GM19324 (cell line): Measurements from ENCODE around the gene RNF181.
"Not testable (repeated sequence)": the region's sequence is repeated elsewhere in the genome, so short reads cannot be mapped to it uniquely, and the experiment has no call there.

Experiments used
- ATAC-seq: cut with Tn5 transposase; IDR thresholded peaks from one replicate; pipeline ENCODE4 v1.9.1; 2021; ENCODE audit warnings: mild to moderate bottlenecking, moderate library complexity; ENCODE audit not compliant: unreplicated experiment, low FRiP score

Gene RNF181

DNA sequence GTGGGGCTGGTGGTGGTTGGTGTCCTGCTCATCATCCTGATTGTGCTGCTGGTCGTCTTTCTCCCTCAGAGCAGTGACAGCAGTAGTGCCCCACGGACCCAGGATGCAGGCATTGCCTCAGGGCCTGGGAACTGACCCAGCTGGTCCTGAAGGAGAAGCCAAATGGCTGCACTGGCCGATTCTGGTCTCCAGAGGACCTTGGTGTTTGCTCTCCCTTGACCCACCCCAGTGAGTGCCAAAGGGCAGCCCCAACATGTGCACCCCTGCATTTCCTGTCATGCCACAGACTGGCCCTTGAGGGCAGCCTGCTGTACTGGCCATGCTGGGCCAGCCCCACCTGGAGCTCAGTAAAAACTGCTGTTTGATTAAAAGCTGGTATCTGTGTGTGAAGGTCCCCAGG is 2.5 kb upstream of the RNF181 start:
- no peak for ATAC-seq

DNA sequence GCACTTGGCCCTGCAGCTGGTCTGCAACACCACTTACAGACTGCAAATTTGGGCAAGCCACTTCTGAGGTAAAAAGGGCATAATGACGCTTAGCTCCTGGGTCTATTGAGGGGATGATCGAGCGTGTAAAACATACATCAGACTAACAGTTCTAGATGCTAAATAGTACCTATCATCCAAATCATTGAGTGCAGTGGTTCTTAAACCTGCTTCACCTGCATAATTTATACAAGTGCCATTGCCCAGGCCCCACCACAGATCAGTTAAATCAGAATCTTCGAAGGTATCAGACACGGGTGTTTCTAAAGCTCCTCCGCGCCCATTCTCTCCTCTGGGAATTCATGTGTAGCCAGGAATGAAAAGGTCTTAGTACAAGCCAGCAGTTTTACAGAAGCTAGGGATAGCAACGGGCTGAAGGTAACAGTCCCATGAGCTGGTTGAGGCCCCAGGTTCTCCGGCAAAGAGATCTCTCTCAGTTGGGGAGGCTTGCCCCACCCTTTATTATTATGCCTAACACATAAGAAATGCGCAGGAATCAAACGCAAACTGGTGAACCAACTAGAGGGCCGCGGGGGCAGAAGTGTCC is 737 bp upstream of the RNF181 start:
- no peak for ATAC-seq

DNA sequence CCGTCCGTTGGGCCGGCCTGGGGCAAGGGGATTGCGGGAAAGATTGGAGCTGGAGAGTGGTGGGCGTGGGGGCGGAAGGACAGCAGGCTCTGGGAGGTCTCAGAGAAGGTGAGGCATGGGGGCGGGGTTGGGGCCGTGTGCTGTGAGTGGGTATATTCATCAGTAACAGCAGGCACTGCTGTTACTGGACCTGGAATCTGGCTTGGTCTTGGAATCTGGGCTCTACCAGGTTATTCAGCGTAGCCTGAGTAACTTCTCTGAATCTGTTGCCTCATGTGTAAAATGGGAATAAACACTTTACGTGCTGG is 435 bp downstream of the RNF181 start:
- ATAC-seq: no peak

DNA sequence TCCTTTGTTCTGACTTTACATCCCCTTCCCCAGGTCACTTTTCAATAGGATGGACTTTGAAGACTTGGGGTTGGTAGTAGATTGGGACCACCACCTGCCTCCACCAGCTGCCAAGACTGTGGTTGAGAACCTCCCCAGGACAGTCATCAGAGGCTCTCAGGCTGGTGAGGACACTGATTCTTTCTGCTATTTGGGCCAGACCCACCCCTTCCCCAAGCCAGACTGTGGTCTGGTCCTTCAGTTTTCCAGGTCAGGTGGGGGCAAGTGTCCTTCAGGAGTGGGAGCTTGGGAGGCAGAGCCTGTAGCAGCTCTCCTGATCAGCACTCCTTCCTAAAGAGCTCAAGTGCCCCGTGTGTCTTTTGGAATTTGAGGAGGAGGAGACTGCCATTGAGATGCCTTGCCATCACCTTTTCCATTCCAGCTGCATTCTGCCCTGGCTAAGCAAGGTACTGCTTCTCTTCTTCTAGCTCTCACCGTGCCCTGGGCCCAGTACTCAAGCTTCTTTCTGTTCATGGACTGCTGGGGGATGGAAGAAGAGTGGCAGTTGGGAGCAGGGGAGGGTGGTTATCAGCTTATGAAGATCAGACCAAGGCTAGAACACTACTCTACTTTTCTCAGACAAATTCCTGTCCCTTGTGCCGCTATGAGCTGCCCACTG is 1.1 kb downstream of the RNF181 start:
- ATAC-seq: no peak

GRCh38 chr2:85597241-85597640 is 1.7 kb downstream of the RNF181 start:
- no peak for ATAC-seq

DNA sequence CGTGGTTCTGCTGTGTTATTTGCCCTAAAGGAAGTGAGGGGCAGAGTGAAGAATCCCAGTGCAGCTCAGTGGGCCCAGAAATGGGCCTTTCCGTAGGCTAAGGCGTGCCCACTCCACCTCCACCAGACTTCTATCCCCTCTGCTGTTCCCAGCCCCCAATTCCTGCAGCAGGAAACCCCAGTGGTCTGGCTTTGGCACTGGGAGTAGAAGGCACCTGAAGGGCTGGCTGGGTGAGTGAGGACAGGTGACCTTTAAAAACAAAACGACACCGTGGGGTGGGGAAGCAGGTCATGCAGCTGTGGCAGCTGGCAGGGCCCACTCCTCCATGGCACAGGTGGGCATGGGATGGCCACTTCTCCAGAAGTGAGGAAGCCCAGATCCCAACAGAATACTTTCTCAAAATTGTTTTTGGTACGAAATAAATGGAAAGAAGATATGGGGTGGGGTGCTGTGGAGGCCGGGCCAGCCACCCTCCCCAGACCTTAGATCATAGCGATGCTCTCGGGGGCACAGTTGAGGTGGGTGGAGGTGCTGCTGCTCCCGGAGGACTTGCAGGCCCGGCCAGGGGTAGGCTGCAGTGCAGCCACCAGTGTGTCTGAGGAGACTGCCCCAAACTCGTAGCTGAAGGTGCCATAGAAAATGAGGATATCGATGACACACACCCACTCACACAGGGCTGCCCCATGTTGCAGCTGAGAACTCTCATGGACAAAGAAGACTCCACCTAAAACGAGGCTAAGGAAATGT is 3.2 kb downstream of the RNF181 start:
- ATAC-seq: no peak

DNA sequence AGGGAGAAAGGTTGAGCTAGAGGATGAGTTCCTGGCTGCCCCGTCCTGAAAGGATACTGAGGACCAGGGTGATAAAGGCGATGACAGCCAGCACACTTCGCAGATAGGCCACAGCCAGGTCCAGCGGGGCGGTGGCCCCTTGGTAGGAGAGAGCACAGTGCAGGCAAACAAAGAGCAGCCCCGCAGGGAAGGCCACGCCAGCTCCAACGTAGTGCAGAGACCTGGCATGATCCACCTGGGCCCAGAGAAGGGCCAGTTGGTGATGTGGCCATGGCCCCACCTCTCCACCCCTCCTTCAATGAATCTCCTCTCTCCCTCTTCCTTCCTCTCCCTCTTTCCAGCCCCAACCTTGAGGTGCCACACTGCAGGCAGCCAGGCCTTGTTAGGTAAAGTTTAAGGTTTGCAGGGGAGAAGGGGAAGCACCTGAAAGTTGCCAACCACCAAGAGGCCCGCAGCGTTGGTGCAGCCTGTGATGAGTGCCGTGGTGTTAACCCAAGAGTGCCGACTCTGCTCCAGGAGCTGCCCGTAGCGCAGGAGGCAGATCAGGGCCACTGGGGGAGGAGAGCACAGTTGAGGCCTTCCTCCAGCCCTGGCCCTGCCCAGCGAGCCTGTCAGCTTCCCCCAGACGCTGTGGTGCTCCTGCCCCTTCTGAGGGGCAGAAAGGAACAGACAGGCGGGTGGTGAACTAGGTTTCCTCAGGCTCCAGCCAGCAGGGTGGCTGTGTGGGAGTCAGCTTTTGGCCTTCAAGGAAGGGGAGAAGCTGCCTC is 4.1 kb downstream of the RNF181 start:
- no peak for ATAC-seq

DNA sequence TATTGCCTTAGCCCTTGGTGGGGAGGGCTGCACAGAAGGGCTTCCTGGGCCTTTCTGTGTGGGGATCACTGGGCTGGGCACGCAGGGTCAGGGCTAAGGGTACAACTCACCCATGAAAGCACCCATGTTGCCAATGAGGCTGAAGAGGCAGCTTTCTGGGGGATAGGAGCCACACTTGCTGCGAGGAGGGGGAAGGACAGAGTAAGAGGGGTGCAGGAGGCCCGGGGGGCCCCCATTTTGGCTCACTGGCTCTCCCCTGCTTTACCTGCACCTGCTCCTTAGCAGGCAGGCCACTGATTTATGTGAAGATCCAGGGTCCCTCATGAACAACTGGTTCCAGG is 4.7 kb downstream of the RNF181 start:
- no peak for ATAC-seq

DNA sequence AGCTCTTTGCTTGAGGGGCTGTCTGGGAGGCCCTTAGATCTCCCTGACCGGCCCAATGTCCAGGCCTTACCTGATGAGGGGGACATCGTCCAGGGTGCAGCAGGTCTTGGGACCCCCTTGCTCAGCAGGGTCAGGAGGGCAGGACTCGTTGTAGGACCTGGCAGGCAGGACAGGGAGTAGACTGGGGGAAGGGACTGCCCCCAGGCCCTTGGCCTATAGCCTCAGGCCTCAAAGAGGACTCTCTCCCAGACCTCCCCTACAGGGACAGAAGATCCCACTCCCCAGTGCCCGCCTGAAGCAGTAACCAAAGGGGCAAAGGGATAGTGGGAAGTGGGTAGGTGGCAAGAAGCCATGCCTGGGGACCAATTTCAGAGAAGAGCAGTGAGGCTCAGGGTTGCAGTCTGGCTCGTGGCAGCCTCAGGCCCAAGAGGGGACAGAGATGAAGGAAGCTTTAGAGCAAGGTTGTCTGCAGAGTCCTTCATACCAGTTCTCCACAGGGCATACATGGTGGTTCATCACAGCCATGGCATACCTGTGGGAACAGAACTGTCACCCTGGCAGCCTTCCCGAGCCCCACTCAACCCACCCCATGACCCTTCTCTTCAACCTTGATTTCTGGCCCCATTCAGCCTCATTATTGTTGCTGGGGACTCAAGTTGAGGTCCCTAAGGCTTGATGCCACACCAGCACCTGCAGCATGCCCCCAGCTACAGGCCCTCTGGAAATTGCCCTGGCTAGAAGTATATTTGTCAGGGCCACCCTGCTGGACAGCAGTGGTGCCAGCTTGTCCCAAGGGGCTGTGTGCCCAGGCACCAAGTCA is 5.6 kb downstream of the RNF181 start:
- no peak for ATAC-seq

DNA sequence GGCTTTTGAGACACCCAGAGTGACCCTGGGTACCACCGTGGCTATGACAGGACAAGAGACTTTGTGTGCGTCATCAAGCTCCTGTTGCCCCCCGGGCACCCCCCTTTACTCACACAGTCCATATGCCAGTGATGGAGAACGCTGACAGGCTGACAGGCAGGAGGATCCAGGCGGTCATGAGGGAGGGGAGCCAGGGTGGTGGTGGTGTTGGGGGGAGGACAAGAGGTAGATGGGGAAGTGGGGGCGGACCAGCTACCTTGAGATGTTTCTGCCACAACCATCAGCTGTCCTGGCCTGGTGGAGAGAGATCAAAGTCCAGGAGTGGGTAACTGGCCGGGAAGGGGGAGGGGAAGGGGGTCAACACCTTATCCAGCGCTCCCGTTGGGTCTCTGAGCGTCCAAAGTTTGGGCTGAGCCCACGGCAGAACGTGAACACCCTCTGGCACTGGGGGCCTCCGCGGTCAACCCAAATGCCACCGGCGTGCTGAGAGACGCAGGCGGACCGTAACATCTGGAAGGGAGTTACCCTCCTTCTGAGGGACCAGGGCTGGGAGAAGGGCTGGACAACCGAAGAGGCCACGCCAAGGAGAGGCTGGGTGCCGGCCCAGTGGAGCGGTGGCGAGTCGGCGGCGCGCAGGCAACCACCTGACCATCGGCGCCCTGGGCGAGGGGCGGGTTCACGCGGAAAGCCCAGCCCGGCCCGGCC is 6.4 kb downstream of the RNF181 start:
- ATAC-seq: peak; percentile 63

DNA sequence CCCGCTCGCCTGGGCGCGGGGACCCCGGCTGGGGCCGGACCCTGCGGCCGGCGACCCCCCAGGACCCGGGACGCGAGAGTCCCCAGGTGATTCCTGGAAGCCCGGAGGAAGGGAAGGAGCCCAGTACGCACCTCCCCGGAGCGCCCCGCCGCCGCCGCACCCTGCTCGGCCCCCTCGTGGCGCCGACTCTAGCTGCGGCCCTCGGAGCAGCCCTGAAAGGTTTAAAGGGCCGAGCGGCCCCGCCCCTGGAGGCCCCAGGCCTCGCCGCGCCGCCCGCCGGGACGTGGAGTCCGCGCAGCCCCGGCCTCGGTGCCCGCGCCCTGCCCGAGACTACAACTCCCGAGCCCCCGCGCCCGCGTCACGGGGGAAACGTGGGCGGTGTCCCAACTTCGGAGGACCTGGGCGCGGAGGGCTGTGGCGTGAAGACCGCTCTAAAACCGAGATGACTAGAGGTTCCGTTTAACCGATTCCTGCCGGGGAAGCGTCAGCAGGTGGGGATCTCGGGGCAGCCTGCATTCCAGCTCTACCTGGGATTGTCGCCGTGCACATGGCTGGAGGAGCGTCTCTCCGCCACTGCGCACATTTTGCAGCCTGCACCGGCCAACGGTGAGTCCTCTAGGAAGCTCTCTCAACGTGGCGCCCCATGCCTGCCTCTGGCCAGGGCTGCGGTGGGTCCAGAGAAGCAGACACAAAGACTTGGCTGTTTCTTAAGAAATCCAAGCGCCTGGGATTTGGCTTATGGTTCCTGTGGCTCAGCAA is 7.1 kb downstream of the RNF181 start, which contains the start of gene TMEM150A:
Gene TMEM150A (minus strand): TSS at position 223 of the 759 bp plus-strand sequence. CDS start 750 bp downstream, outside the sequence.
- ATAC-seq: peak; percentile 95

GRCh38 chr2:85604133-85604444 is 8.5 kb downstream of the RNF181 start:
- not testable (repeated sequence) for ATAC-seq

DNA sequence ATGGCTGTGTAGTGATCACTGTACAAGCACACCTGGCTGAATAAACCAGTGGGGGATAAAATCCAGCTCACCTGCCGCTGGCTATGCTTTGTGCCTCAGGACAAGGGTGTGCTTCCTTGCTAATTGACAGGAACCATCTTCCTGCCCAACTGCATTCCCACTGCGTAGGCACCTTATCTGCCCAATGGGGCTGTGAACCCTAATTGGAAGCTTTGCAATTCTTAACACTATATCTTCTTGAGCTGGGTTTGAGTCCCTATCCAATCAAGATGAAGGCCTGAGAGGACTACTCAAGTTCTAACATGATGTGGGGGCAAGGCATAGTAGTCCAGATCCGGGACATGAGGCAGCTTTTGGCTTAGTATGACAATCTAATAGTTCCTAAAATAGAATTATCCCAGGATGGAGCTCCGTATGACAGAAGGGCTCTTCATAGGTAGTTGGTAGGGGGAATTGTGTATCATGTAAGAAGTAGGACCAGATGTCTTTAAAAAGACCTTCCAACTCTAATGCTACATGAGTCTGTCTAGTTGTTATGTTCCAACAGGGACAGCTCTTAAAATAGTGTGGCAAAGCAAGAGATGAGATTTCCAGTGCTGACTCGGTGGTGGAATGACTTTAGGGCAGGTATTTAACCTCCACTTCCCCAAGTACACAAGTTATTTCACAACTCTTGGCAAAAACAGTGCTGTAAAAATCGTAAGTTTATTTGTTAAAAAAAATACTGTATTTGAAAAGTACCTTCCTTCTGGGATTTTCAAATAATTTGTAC is 9.2 kb downstream of the RNF181 start:
- ATAC-seq: no peak

DNA sequence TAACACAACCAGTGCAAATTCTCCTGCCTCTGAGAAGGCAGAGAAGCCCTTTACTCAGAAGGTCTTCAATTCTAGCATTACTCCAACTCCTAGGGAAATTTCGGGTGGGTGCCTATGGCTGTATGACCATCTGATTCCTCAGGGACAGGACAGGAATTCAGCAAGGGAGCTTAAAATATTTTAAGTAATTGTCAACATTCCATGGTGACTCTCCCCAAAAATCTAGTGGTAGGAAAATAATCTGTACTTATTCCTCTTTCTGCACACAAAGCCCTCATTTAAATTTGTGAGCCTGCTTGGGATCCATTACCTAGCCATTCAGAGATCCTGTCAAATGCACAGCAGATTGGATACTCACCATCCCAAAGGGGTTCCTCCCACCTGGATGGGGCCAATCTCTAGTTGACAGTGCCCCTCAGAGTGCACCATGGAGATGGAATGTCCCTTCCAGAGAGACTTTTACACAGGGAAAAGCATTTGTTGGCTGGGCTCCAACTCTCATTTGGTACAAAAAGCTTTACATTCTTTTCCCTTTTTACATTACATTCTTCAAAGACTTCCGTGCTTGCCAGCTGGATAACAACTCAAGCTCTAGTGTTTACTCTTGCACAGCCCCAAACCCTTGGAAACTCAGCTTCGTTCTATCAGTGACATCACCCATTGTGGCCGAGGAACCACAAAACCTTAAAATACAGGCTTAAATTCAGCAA is 10.0 kb downstream of the RNF181 start:
- ATAC-seq: no peak

- ATAC-seq: no peak
These were observed 10.5 kb downstream of the RNF181 start for GRCh38 chr2:85606116-85606455.

DNA sequence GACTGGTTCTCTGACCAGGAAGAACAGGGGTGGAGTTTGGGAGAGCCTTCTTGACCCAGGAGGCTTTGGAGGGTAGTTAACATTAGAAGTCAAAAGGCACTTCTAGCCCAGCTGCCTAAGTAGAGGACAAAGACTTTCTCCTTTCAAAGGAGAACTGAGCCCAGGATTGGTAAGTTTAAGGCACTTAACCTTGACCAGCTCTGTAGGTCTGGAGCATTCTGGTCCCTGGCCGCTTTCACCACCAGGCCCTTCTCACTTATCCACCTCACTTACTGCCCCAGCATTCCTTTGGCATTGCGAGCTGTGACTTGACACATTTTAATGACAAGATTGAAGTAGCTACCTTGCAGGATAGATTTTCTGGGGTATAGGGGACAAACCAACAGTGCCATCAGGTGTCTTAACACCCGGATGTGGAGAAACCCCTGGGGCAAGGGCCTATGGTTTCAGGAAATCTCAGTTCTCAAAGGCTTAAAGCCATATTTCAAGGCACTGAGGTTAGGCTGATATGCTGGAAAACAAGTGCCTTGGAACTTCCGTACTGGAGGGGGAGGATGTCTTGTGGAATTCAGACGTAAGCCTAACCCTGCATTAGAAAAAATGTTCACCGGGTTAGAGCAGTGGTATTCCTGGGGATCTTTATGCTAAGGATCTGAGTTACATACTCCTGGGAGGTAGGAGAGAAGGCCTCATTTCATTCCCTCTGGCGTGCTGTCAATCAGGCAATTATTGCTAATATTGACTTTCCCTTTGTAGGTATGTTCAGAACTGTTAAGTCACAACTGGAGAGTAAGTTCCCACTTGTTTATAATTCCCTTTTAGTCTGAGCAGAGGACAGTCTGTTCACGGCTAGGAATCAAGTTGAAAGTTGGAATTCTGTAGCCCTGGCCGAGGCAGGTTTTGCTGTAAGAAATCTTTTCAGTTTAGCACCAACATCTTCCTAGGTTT is 12.0 kb downstream of the RNF181 start:
- ATAC-seq: no peak

- no peak for ATAC-seq
These were observed 15.7 kb downstream of the RNF181 start for GRCh38 chr2:85611217-85611704.
